SW480 (cell line): ENCODE measurements around the gene KBTBD13.
"Not testable (repeated sequence)": the region's sequence is repeated elsewhere in the genome, so short reads cannot be mapped to it uniquely, and the experiment has no call there.

Experiments
- DNase-seq: peaks from one replicate; pipeline ENCODE4 v3.0.0-alpha.2; 2016; ENCODE audit warnings: low spot score

The KBTBD13 gene

GRCh38 chr15:65089206-65089824 is 12.8 kb downstream of the KBTBD13 start:
- DNase-seq, result no peak

- DNase-seq, result no peak
Observed at GRCh38 chr15:65091946-65092770, 15.6 kb downstream of the KBTBD13 start.

GRCh38 chr15:65092911-65093792 is 16.6 kb downstream of the KBTBD13 start:
- no peak for DNase-seq

GRCh38 chr15:65093793-65094170 is 17.2 kb downstream of the KBTBD13 start:
- DNase-seq, result not testable (repeated sequence)

GRCh38 chr15:65094294-65094995 is 17.9 kb downstream of the KBTBD13 start:
- DNase-seq, result no peak

GRCh38 chr15:65095011-65095746 is 18.6 kb downstream of the KBTBD13 start:
- DNase-seq, result no peak

- DNase-seq, result no peak
Observed at GRCh38 chr15:65095747-65096104, 19.2 kb downstream of the KBTBD13 start.

- no peak for DNase-seq
Observed at GRCh38 chr15:65096481-65097385, 20.2 kb downstream of the KBTBD13 start.

- no peak for DNase-seq
Observed at GRCh38 chr15:65097651-65098263, 21.2 kb downstream of the KBTBD13 start.

- DNase-seq, result no peak
Observed at GRCh38 chr15:65099336-65099735, 22.8 kb downstream of the KBTBD13 start.

GRCh38 chr15:65099801-65100200 is 23.3 kb downstream of the KBTBD13 start:
- DNase-seq, result not testable (repeated sequence)

GRCh38 chr15:65100442-65100841 is 23.9 kb downstream of the KBTBD13 start:
- no peak for DNase-seq

- peak; percentile 43 for DNase-seq
Observed at GRCh38 chr15:65101411-65101890, 24.9 kb downstream of the KBTBD13 start.

- DNase-seq, result no peak
Observed at GRCh38 chr15:65101891-65102708, 25.6 kb downstream of the KBTBD13 start.

GRCh38 chr15:65102912-65103311 is 26.4 kb downstream of the KBTBD13 start:
- DNase-seq, result no peak

GRCh38 chr15:65105038-65105437 is 28.5 kb downstream of the KBTBD13 start:
- no peak for DNase-seq

- DNase-seq, result no peak
Observed at GRCh38 chr15:65106011-65106590, 29.6 kb downstream of the KBTBD13 start.

GRCh38 chr15:65110676-65111292 is 34.2 kb downstream of the KBTBD13 start:
- no peak for DNase-seq
